HAP-1 (cell line): ENCODE data around the gene C15orf40.
"Not testable (repeated sequence)": the region's sequence is repeated elsewhere in the genome, so short reads cannot be mapped to it uniquely, and the experiment has no call there.

Source experiments
- DNase-seq, 2 experiments: peaks; one replicate each; pipeline ENCODE4 v3.0.0-alpha.2; 2016 to 2020; ENCODE audit warnings: low spot score in 2 of 2
- H3K27me3 ChIP-seq: fragments of 250-450 bp; sonication (Bioruptor Pico); 2 replicates; pipeline ENCODE4 v1.5.1; 2020; ENCODE audit warnings: low read depth, mild to moderate bottlenecking, moderate library complexity
- H3K36me3 ChIP-seq: fragments of 250-450 bp; sonication (Bioruptor Pico); replicated peaks from 2 replicates; pipeline ENCODE4 v1.5.1; 2020; ENCODE audit warnings: mild to moderate bottlenecking
- H3K4me1 ChIP-seq: fragments of 250-450 bp; sonication (Bioruptor Pico); 2 replicates; pipeline ENCODE4 v1.5.1; 2020; ENCODE audit warnings: mild to moderate bottlenecking
- H3K4me3 ChIP-seq: fragments of 250-450 bp; sonication (Bioruptor Pico); 2 replicates; pipeline ENCODE4 v1.5.1; 2020; ENCODE audit warnings: mild to moderate bottlenecking, moderate library complexity
- H3K9me3 ChIP-seq: fragments of 250-450 bp; sonication (Bioruptor Pico); 2 replicates; pipeline ENCODE4 v1.5.1; 2020; ENCODE audit warnings: mild to moderate bottlenecking, moderate library complexity
- in situ Hi-C: fragments of 300-500 bp; cut with MboI; formaldehyde crosslinking; loops from 3 replicates; pipeline ENCODE4 v1.14.3; 2020; ENCODE audit warnings: low sequenced_read_pairs, inconsistent platforms, mixed read lengths

The C15orf40 gene

GRCh38 chr15:83011271-83012075 lies at the start of gene C15orf40:
TSS of gene C15orf40 (minus strand) at chr15:83011639. CDS start at chr15:83011607, 32 bp downstream.
- no peaks in the 10 kb centered on the region for H3K9me3 ChIP-seq
- peaks cover 17% of the 10 kb centered on the region for H3K4me1 ChIP-seq
- DNase-seq, result peak; percentile 97
- H3K4me3 ChIP-seq, result peak within 1 kb of the TSS; percentile 98
- H3K27me3 ChIP-seq, result no peaks in the 10 kb centered on the region
- in situ Hi-C loops, result no loop called here
- peaks cover 46% of the 10 kb centered on the region for H3K36me3 ChIP-seq

- peak in 1 of 2 experiments; percentile 42 for DNase-seq
- Histone ChIP-seq H3K27me3 (no peaks in the 10 kb centered on the region), H3K36me3 (peaks cover 45% of the 10 kb centered on the region), H3K4me3 (no peak overlapping the region), H3K9me3 (no peaks in the 10 kb centered on the region), H3K4me1 (peaks cover 43% of the 10 kb centered on the region)
- in situ Hi-C loops, result no loop called here
Measured at GRCh38 chr15:83057696-83058376, 46.4 kb upstream of the C15orf40 start.

GRCh38 chr15:83057002-83057401 lies 45.6 kb upstream of the C15orf40 start:
- in situ Hi-C loops, result no loop called here
- Histone ChIP-seq H3K4me1 (peaks cover 34% of the 10 kb centered on the region), H3K27me3 (no peaks in the 10 kb centered on the region), H3K36me3 (peaks cover 48% of the 10 kb centered on the region), H3K9me3 (no peaks in the 10 kb centered on the region), H3K4me3 (no peak overlapping the region)
- peak in 1 of 2 experiments; percentile 65 for DNase-seq

- H3K4me1 ChIP-seq, result peaks cover 15% of the 10 kb centered on the region
- no peaks in the 10 kb centered on the region for H3K27me3 ChIP-seq
- no peaks in the 10 kb centered on the region for H3K9me3 ChIP-seq
- DNase-seq, result no peak
- H3K36me3 ChIP-seq, result peaks cover 67% of the 10 kb centered on the region
- H3K4me3 ChIP-seq, result no peak overlapping the region
- in situ Hi-C loops, result no loop called here
Measured at GRCh38 chr15:83053151-83053550, 41.7 kb upstream of the C15orf40 start.

- Histone ChIP-seq H3K9me3 (no peaks in the 10 kb centered on the region), H3K4me1 (no peaks in the 10 kb centered on the region), H3K27me3 (no peaks in the 10 kb centered on the region), H3K4me3 (no peak overlapping the region), H3K36me3 (peaks cover 82% of the 10 kb centered on the region)
- in situ Hi-C loops, result no loop called here
- DNase-seq, result no peak
Measured at GRCh38 chr15:83046558-83047127, 35.2 kb upstream of the C15orf40 start.

- DNase-seq, result no peak
- no peak overlapping the region for H3K4me3 ChIP-seq
- in situ Hi-C loops, result no loop called here
- no peaks in the 10 kb centered on the region for H3K27me3 ChIP-seq
- H3K4me1 ChIP-seq, result no peaks in the 10 kb centered on the region
- H3K36me3 ChIP-seq, result peaks cover 87% of the 10 kb centered on the region
- H3K9me3 ChIP-seq, result no peaks in the 10 kb centered on the region
Measured at GRCh38 chr15:83044156-83044555, 32.7 kb upstream of the C15orf40 start.

- in situ Hi-C loops, result no loop called here
- no peaks in the 10 kb centered on the region for H3K27me3 ChIP-seq
- peaks cover 65% of the 10 kb centered on the region for H3K36me3 ChIP-seq
- H3K4me1 ChIP-seq, result no peaks in the 10 kb centered on the region
- no peak for DNase-seq
- H3K4me3 ChIP-seq, result no peak overlapping the region
- no peaks in the 10 kb centered on the region for H3K9me3 ChIP-seq
Measured at GRCh38 chr15:83039206-83039605, 27.8 kb upstream of the C15orf40 start.

- no peak for DNase-seq
- in situ Hi-C loops, result no loop called here
- H3K36me3 ChIP-seq, result peaks cover 52% of the 10 kb centered on the region
- H3K4me1 ChIP-seq, result no peaks in the 10 kb centered on the region
- no peaks in the 10 kb centered on the region for H3K9me3 ChIP-seq
- no peak overlapping the region for H3K4me3 ChIP-seq
- H3K27me3 ChIP-seq, result no peaks in the 10 kb centered on the region
Measured at GRCh38 chr15:83036253-83036652, 24.8 kb upstream of the C15orf40 start.

- H3K4me1 ChIP-seq, H3K27me3 ChIP-seq, H3K9me3 ChIP-seq, H3K4me3 ChIP-seq, in situ Hi-C loops, DNase-seq: not testable (repeated sequence)
- peaks cover 52% of the 10 kb centered on the region for H3K36me3 ChIP-seq
Measured at GRCh38 chr15:83031234-83031633, 19.8 kb upstream of the C15orf40 start.

GRCh38 chr15:83030021-83030420 lies 18.6 kb upstream of the C15orf40 start:
- in situ Hi-C loops, result no loop called here
- Histone ChIP-seq H3K27me3 (no peaks in the 10 kb centered on the region), H3K4me3 (no peak overlapping the region), H3K4me1 (no peaks in the 10 kb centered on the region), H3K36me3 (peaks cover 50% of the 10 kb centered on the region), H3K9me3 (no peaks in the 10 kb centered on the region)
- no peak for DNase-seq

- H3K27me3 ChIP-seq, result no peaks in the 10 kb centered on the region
- in situ Hi-C loops, result no loop called here
- H3K4me3 ChIP-seq, result no peak overlapping the region
- H3K36me3 ChIP-seq, result peaks cover 46% of the 10 kb centered on the region
- H3K4me1 ChIP-seq, result no peaks in the 10 kb centered on the region
- no peaks in the 10 kb centered on the region for H3K9me3 ChIP-seq
- DNase-seq, result no peak
Measured at GRCh38 chr15:83018436-83018835, 7.0 kb upstream of the C15orf40 start.

GRCh38 chr15:83016906-83017305 lies 5.5 kb upstream of the C15orf40 start:
- H3K4me3 ChIP-seq, result no peak overlapping the region
- peaks cover 5% of the 10 kb centered on the region for H3K4me1 ChIP-seq
- no peaks in the 10 kb centered on the region for H3K27me3 ChIP-seq
- in situ Hi-C loops, result no loop called here
- no peak for DNase-seq
- peaks cover 45% of the 10 kb centered on the region for H3K36me3 ChIP-seq
- H3K9me3 ChIP-seq, result no peaks in the 10 kb centered on the region

- in situ Hi-C loops, result no loop called here
- DNase-seq, result no peak
- Histone ChIP-seq H3K4me3 (no peak overlapping the region), H3K27me3 (no peaks in the 10 kb centered on the region), H3K36me3 (peaks cover 37% of the 10 kb centered on the region), H3K9me3 (no peaks in the 10 kb centered on the region), H3K4me1 (peaks cover 11% of the 10 kb centered on the region)
Measured at GRCh38 chr15:83015361-83015760, 3.9 kb upstream of the C15orf40 start.

- peaks cover 17% of the 10 kb centered on the region for H3K4me1 ChIP-seq
Measured at GRCh38 chr15:83014205-83014653, 2.8 kb upstream of the C15orf40 start.

More at GRCh38 chr15:83014205-83014653, 2.8 kb upstream of the C15orf40 start:
- in situ Hi-C loops, result no loop called here
- Histone ChIP-seq H3K4me3 (no peak overlapping the region), H3K36me3 (peaks cover 41% of the 10 kb centered on the region), H3K27me3 (no peaks in the 10 kb centered on the region), H3K9me3 (no peaks in the 10 kb centered on the region)
- DNase-seq, result no peak
